K562 (cell line): ENCODE results near the gene TNIK. TPM values are rescaled to one million over a fixed set of nuclear protein-coding genes. Genes with fewer than 3 reads are reported as not detected.

Experiments used
- CC2D1A ChIP-seq: fragments of 450-650 bp; IDR thresholded peaks from 2 replicates; pipeline ENCODE4 v1.6.1; 2017; ENCODE audit warnings: mild to moderate bottlenecking
- GATA2 ChIP-seq: sonication (generic); formaldehyde crosslinking; IDR thresholded peaks from 2 replicates; pipeline ENCODE4 v1.4.0; 2020; ENCODE audit warnings: mild to moderate bottlenecking, missing genetic modification reagents
- HDAC3 ChIP-seq: fragments of 450-650 bp; IDR thresholded peaks from 2 replicates; pipeline ENCODE4 v1.6.1; 2018; ENCODE audit warnings: borderline replicate concordance, mild to moderate bottlenecking, moderate library complexity; ENCODE audit not compliant: partially characterized antibody
- KHSRP ChIP-seq: fragments of 450-650 bp; IDR thresholded peaks from 2 replicates; pipeline ENCODE4 v1.6.1; 2017
- KLF10 ChIP-seq: fragments of 250-450 bp; sonication (Bioruptor Pico); IDR thresholded peaks from 2 replicates; pipeline ENCODE4 v1.6.1; 2021; ENCODE audit warnings: matching md5 sums
- MBD2 ChIP-seq: sonication (generic); IDR thresholded peaks from 2 replicates; pipeline ENCODE4 v1.6.1; 2016; ENCODE audit warnings: low read depth, borderline replicate concordance
- PHF21A ChIP-seq: fragments of 450-650 bp; IDR thresholded peaks from 2 replicates; pipeline ENCODE4 v1.6.1; 2017; ENCODE audit warnings: low read depth, borderline replicate concordance
- PYGO2 ChIP-seq: fragments of 450-650 bp; IDR thresholded peaks from 2 replicates; pipeline ENCODE4 v1.6.1; 2016; ENCODE audit warnings: mild to moderate bottlenecking, missing genetic modification characterization, moderate library complexity, missing compliant biosample characterization
- RHOXF2B ChIP-seq: fragments of 250-450 bp; sonication (Bioruptor Pico); conservative IDR thresholded peaks from 2 replicates; pipeline ENCODE4 v1.5.1; 2021
- SAP30 ChIP-seq: fragments of 200-600 bp; sonication (generic); IDR thresholded peaks from 2 replicates; pipeline ENCODE4 v1.6.1; 2012; ENCODE audit warnings: borderline replicate concordance, low read depth, mild to moderate bottlenecking, moderate library complexity, low read length, control low read depth, inconsistent platforms; ENCODE audit not compliant: insufficient read depth, poor library complexity, severe bottlenecking
- ZC3H11A ChIP-seq: IDR thresholded peaks from 2 replicates; pipeline ENCODE4 v1.6.1; 2012; ENCODE audit warnings: low read depth, low read length, improper control_type of control experiment
- ZNF174 ChIP-seq: fragments of 250-450 bp; sonication (Bioruptor Pico); IDR thresholded peaks from 2 replicates; pipeline ENCODE4 v1.4.0; 2020; ENCODE audit warnings: mild to moderate bottlenecking
- ZNF41 ChIP-seq: fragments of 250-450 bp; sonication (Bioruptor Pico); conservative IDR thresholded peaks from 2 replicates; pipeline ENCODE4 v1.4.0; 2020; ENCODE audit warnings: mild to moderate bottlenecking
- polyA plus RNA-seq, 8 experiments: library from polyadenylated mRNA; depleted of rRNA in 4 of 8; stranded (reverse) in 5 of 8; unstranded in 3 of 8; fragments of >200 nt; fragmentation: Nextera tagmentation in 2 of 8; fragmentation: Illumina TruSeq in 1 of 8; extraction: Ambion mirVana in 2 of 8; extraction: Trizol in 1 of 8; gene quantifications; 2 replicates each; pipeline versions ENCODE4 v1.2.1 to v1.2.3, GENCODE V29; 2011 to 2014; ENCODE audit warnings: inconsistent platforms in 1 of 8, missing spikeins in 1 of 8
- total RNA-seq, 7 experiments: library from RNA; depleted of rRNA in 6 of 7; stranded (reverse); fragments of >200 nt in 6 of 7; fragmentation: Illumina TruSeq in 2 of 7; extraction: Trizol in 2 of 7; gene quantifications; 2 replicates each; pipeline versions ENCODE4 v1.2.1 to v1.2.3, GENCODE V29; 2011 to 2021; ENCODE audit warnings: low replicate concordance in 1 of 7
- TF ChIP-seq, protein P1 (sequence below): fragments of 450-650 bp; formaldehyde crosslinking; IDR thresholded peaks from 2 replicates; pipeline ENCODE4 v1.4.0; 2022; ENCODE audit warnings: mild to moderate bottlenecking, moderate library complexity
- TF ChIP-seq, protein P2 (sequence below): sonication (generic); formaldehyde crosslinking; IDR thresholded peaks from 2 replicates; pipeline ENCODE4 v1.9.0; 2022; ENCODE audit warnings: mild to moderate bottlenecking, missing genetic modification reagents
- TF ChIP-seq, protein P3 (sequence below): sonication (generic); formaldehyde crosslinking; IDR thresholded peaks from 2 replicates; pipeline ENCODE4 v1.8.0; 2023; ENCODE audit warnings: missing genetic modification reagents, mild to moderate bottlenecking, borderline replicate concordance
- TF ChIP-seq, protein P4 (sequence below): fragments of 150-350 bp; conservative IDR thresholded peaks from 2 replicates; pipeline ENCODE4 v1.6.1; 2014; ENCODE audit warnings: low read length
- TF ChIP-seq, protein P5 (sequence below): sonication (generic); formaldehyde crosslinking; IDR thresholded peaks from 2 replicates; pipeline ENCODE4 v1.5.0; 2020; ENCODE audit warnings: missing genetic modification reagents

TNIK gene
- total and polyA plus RNA-seq, 9 of the 15 experiments (the other 6 are each of a cell fraction or from before 2014, with no cell fraction given), result 6.6 to 39.0 (median 24.7) TPM

DNA sequence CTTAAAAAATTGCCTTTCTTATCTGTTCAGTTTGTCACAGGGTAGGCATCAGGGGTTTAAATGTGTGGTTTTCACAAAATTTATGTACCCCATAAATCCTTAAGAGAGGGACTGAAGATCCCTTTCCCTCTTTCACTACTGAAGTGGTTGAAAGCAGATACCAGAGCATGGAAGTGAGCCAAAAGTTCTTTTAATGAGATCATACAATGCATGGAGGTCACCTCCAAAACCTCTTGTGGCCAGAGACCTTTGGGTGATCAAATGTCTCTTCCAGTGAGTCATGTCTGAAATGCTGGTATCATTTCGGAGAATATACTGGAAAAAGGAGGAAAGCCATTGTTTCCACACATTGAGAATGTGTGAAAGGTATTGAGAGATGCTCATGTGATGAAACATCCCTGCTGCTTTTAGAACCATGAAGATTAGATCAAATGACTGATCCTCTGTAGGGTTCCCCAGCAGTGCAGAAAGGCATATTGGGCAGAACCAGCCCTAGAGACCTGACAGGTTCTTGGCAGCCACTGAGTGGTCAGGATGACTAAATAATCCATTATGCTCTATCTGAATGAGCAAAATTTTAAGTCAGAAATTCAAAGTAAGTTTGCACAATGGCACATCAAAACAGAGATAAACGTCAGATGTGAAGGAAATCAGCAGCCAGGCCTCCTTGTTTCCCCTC is 267.9 kb downstream of the TNIK start (continued):
- TF ChIP-seq, protein P1, sequence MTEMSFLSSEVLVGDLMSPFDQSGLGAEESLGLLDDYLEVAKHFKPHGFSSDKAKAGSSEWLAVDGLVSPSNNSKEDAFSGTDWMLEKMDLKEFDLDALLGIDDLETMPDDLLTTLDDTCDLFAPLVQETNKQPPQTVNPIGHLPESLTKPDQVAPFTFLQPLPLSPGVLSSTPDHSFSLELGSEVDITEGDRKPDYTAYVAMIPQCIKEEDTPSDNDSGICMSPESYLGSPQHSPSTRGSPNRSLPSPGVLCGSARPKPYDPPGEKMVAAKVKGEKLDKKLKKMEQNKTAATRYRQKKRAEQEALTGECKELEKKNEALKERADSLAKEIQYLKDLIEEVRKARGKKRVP (CRISPR knock-in tag), result peak; percentile 85
- TF ChIP-seq ZNF41 (CRISPR knock-in tag) (no peak; the same call in 1 of the 2 replicates), KLF10 (CRISPR knock-in tag) (no peak), KHSRP (peak; percentile 43; the same call in 1 of the 2 replicates), ZC3H11A (no peak), SAP30 (no peak), HDAC3 (peak; percentile 90), CC2D1A (peak; percentile 92; the same call in 1 of the 2 replicates), ZNF174 (CRISPR knock-in tag) (no peak), RHOXF2B (CRISPR knock-in tag) (no peak), PHF21A (no peak), PYGO2 (tag) (peak; percentile 74), MBD2 (peak; percentile 79), GATA2 (peak; percentile 91)
- TF ChIP-seq, protein P2, sequence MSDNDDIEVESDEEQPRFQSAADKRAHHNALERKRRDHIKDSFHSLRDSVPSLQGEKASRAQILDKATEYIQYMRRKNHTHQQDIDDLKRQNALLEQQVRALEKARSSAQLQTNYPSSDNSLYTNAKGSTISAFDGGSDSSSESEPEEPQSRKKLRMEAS (CRISPR knock-in tag), result no peak
- TF ChIP-seq, protein P3, sequence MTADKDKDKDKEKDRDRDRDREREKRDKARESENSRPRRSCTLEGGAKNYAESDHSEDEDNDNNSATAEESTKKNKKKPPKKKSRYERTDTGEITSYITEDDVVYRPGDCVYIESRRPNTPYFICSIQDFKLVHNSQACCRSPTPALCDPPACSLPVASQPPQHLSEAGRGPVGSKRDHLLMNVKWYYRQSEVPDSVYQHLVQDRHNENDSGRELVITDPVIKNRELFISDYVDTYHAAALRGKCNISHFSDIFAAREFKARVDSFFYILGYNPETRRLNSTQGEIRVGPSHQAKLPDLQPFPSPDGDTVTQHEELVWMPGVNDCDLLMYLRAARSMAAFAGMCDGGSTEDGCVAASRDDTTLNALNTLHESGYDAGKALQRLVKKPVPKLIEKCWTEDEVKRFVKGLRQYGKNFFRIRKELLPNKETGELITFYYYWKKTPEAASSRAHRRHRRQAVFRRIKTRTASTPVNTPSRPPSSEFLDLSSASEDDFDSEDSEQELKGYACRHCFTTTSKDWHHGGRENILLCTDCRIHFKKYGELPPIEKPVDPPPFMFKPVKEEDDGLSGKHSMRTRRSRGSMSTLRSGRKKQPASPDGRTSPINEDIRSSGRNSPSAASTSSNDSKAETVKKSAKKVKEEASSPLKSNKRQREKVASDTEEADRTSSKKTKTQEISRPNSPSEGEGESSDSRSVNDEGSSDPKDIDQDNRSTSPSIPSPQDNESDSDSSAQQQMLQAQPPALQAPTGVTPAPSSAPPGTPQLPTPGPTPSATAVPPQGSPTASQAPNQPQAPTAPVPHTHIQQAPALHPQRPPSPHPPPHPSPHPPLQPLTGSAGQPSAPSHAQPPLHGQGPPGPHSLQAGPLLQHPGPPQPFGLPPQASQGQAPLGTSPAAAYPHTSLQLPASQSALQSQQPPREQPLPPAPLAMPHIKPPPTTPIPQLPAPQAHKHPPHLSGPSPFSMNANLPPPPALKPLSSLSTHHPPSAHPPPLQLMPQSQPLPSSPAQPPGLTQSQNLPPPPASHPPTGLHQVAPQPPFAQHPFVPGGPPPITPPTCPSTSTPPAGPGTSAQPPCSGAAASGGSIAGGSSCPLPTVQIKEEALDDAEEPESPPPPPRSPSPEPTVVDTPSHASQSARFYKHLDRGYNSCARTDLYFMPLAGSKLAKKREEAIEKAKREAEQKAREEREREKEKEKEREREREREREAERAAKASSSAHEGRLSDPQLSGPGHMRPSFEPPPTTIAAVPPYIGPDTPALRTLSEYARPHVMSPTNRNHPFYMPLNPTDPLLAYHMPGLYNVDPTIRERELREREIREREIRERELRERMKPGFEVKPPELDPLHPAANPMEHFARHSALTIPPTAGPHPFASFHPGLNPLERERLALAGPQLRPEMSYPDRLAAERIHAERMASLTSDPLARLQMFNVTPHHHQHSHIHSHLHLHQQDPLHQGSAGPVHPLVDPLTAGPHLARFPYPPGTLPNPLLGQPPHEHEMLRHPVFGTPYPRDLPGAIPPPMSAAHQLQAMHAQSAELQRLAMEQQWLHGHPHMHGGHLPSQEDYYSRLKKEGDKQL, result no peak
- TF ChIP-seq, protein P4, sequence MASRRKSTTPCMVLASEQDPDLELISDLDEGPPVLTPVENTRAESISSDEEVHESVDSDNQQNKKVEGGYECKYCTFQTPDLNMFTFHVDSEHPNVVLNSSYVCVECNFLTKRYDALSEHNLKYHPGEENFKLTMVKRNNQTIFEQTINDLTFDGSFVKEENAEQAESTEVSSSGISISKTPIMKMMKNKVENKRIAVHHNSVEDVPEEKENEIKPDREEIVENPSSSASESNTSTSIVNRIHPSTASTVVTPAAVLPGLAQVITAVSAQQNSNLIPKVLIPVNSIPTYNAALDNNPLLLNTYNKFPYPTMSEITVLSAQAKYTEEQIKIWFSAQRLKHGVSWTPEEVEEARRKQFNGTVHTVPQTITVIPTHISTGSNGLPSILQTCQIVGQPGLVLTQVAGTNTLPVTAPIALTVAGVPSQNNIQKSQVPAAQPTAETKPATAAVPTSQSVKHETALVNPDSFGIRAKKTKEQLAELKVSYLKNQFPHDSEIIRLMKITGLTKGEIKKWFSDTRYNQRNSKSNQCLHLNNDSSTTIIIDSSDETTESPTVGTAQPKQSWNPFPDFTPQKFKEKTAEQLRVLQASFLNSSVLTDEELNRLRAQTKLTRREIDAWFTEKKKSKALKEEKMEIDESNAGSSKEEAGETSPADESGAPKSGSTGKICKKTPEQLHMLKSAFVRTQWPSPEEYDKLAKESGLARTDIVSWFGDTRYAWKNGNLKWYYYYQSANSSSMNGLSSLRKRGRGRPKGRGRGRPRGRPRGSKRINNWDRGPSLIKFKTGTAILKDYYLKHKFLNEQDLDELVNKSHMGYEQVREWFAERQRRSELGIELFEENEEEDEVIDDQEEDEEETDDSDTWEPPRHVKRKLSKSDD, result no peak
- TF ChIP-seq, protein P5, sequence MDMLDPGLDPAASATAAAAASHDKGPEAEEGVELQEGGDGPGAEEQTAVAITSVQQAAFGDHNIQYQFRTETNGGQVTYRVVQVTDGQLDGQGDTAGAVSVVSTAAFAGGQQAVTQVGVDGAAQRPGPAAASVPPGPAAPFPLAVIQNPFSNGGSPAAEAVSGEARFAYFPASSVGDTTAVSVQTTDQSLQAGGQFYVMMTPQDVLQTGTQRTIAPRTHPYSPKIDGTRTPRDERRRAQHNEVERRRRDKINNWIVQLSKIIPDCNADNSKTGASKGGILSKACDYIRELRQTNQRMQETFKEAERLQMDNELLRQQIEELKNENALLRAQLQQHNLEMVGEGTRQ, result no peak
